ENCODE results near the gene EPHB2.
A peak's percentile ranks its signal among the peaks of the same experiment; 100 is the strongest.

Gene EPHB2

GRCh38 chr1:22870201-22870871 lies 159.7 kb downstream of the EPHB2 start:
- TF ChIP-seq CTCF (IDR thresholded peaks at IDR 0.05; ENCODE audit: low read depth, low read length): no peak
- DNase-seq (ENCODE audit: extremely low read depth, low read depth): no peak

GRCh38 chr1:22872981-22873664 lies 162.5 kb downstream of the EPHB2 start:
- no peak for TF ChIP-seq CTCF (IDR thresholded peaks at IDR 0.05; ENCODE audit: low read depth, low read length)
- no peak for DNase-seq (ENCODE audit: extremely low read depth, low read depth)

GRCh38 chr1:22874785-22875184 lies 164.1 kb downstream of the EPHB2 start:
- no peak for DNase-seq (ENCODE audit: extremely low read depth, low read depth)
- no peak for TF ChIP-seq CTCF (IDR thresholded peaks at IDR 0.05; ENCODE audit: low read depth, low read length)

GRCh38 chr1:22875241-22875640 lies 164.6 kb downstream of the EPHB2 start:
- no peak for TF ChIP-seq CTCF (IDR thresholded peaks at IDR 0.05; ENCODE audit: low read depth, low read length)
- DNase-seq (ENCODE audit: extremely low read depth, low read depth): no peak

- DNase-seq (ENCODE audit: extremely low read depth, low read depth): no peak
- no peak for TF ChIP-seq CTCF (IDR thresholded peaks at IDR 0.05; ENCODE audit: low read depth, low read length)
Measured at GRCh38 chr1:22875841-22876240, 165.2 kb downstream of the EPHB2 start.

GRCh38 chr1:22876359-22877111 lies 165.9 kb downstream of the EPHB2 start:
- peak; percentile 51 for DNase-seq (ENCODE audit: extremely low read depth, low read depth)
- TF ChIP-seq CTCF (IDR thresholded peaks at IDR 0.05; ENCODE audit: low read depth, low read length): no peak
